Measurements from ENCODE around the gene CYP2C8.
"Not testable (repeated sequence)": the region's sequence is repeated elsewhere in the genome, so short reads cannot be mapped to it uniquely, and the experiment has no call there.

CYP2C8 gene

DNA sequence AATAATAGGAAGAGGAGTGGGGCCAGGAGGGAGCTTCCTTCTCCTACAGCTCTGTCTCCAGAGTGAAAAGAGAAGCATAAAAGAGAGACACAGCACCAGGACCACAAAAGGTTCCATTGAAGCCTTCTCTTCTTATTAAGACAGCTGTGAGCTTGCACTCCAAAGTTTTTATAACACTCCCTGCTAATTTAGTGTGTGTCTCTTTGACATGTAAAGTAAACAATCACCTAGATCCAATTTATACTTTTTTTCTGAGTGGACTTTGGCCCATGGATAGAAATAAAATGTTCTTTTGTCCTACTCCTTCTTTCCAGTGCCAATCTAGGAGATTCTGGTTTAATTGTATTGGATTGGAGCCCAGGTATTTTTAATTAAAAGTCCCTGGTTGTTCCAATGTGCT, at the start of gene CYP2C8:
Gene CYP2C8, minus strand, starts transcription at position 212 of the 400 bp plus-strand sequence. Its CDS starts 95 bp downstream, at position 117.
- DNase-seq (ENCODE audit: low spot score): no peak

DNA sequence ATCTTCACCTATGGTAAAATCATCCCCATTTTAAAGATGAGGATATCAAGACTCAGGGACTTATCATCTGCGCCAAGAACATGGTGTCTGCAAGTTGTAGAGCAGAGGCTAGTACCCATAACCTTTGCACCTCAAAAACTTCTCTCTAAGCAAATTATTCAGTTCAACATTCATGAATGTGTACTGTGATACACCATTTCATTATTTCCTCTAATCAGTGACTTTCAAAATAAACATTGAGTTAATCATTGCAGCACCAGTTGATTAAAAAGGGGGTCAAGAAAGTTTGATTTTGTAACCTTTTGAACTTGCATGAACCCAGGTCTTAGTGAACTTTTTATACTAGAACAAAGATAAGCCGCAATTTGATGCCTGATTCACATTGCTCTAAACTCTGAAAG, 47.6 kb upstream of the CYP2C8 start:
- no peak for DNase-seq (ENCODE audit: low spot score)

DNA sequence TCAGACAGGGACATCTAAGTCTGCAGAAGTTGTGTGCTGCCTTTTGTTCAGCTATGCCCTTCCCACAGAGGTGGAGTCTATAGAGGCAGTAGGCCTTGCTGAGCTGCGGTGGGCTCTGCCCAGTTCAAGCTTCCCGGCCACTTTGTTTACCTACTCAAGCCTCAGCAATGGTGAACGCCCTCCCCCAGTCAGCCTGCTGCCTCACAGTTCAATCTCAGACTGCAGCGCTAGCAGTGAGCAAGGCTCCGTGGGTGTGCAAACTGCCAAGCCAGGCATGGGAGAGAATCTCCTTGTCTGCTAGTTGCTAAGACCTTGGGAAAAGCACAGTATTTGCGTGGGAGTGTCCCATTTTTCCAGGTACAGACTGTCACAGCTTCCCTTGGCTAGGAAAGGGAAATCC, 41.5 kb upstream of the CYP2C8 start:
- DNase-seq (ENCODE audit: low spot score): not testable (repeated sequence)

DNA sequence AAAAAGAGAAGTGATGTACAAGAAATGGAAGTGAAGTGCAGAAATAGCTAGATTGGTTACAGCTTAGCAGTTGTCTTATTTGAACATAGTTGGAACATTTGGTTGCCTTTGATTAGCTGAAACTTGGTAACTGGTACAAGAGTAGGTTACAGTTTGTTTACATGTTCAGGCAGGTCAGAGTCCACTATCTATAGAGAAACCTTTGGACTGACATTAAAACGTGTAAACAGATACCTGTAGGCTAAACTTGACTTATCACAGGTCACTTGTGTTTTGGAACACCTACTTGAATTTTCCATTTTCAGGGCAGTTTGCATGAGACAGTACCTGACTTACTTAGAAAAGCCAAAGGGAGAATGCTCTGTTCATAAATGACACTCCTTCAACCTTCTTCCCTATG, 28.5 kb upstream of the CYP2C8 start:
- no peak for DNase-seq (ENCODE audit: low spot score)

DNA sequence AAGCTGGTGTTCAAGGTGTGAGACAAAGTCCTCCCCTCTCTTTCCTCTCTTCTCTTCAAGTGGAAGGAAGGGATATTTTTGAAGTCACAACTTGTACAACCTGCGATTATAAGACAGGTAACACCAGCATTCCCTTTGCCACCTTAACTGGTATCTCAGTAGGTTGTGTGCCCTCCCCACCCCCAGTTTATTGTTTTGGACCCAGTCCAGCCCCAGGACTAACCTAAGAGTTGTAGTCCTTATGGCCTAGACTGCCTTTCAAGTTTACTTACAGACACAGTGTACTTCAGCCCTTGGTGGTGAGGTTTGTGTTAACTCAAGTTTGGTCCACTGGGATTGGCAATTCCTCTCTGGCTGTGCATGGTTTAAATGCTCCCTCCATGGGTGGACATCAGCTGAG, 26.8 kb upstream of the CYP2C8 start:
- DNase-seq (ENCODE audit: low spot score): no peak

DNA sequence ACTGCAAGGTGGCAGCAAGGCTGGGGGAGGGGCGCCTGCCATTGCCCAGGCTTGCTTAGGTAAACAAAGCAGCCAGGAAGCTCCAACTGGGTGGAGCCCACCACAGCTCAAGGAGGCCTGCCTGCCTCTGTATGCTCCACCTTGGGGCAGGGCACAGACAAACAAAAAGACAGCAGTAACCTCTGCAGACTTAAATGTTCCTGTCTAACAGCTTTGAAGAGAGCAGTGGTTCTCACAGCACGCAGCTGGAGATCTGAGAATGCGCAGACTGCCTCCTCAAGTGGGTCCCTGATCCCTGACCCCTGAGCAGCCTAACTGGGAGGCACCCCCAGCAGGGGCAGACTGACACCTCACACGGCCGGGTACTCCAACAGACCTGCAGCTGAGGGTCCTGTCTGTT, 10.3 kb upstream of the CYP2C8 start:
- DNase-seq (ENCODE audit: low spot score): not testable (repeated sequence)

DNA sequence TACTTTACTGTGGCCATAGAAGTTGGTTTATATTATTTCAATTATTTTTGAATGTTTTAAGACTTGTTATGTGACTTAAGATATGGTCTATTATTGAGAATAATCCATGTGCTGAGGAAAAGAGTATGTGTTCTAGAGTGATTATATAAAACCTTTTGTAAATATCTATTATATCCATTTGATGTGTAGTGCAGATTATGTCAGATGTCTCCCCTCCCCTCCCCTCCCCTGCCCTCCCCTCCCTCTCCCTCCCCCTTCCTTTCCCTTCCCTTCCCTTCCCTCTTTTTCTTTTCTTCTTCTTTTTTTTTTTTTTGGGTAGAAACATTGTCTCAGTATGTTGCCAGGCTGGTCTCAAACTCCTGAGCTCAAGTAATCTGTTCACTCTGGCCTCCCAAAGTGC, 8.3 kb upstream of the CYP2C8 start:
- DNase-seq (ENCODE audit: low spot score): no peak

DNA sequence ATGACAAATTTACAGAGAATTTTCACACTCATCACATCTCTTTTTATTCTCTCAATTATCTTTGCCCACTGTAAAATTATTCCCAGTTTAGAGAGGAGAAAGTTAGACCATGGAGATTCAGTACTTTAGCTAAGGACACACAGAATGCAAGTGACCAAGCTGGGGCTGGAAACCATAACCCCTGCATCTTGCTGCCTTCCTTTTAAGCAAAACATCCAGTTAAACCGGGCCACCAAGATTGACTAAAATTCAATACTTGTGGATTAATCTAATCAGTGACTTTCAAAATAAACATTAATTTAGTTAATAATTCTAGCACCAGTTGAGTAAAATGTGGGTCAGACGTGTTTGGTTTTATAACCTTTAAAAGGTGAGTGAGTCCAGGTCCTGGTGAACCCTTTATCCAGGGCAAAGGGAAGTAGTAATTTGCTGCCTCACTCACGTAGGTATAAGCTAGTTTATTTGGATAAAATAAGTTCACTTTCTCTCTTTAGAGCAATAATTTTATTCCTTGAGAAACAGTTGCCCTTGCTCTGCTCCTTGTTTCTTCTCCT, 1.9 kb upstream of the CYP2C8 start:
- DNase-seq (ENCODE audit: low spot score): no peak

DNA sequence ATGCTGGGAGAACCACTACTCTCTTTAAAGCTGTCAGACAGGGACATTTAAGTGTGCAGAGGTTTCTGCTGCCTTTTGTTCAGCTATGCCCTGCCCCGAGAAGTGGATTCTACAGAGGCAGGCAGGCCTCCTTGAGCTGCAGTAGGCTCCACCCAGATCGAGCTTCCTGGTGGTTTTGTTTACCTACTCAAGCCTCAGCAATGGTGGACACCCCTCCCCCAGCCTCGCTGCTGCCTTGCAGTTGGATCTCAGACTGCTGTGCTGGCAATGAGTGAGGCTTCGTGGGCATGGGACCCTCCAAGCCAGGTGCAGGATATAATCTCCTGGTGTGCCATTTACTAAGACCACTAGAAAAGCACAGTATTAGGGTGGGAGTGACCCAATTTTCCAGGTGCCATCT, 5.2 kb downstream of the CYP2C8 start:
- DNase-seq (ENCODE audit: low spot score): not testable (repeated sequence)

DNA sequence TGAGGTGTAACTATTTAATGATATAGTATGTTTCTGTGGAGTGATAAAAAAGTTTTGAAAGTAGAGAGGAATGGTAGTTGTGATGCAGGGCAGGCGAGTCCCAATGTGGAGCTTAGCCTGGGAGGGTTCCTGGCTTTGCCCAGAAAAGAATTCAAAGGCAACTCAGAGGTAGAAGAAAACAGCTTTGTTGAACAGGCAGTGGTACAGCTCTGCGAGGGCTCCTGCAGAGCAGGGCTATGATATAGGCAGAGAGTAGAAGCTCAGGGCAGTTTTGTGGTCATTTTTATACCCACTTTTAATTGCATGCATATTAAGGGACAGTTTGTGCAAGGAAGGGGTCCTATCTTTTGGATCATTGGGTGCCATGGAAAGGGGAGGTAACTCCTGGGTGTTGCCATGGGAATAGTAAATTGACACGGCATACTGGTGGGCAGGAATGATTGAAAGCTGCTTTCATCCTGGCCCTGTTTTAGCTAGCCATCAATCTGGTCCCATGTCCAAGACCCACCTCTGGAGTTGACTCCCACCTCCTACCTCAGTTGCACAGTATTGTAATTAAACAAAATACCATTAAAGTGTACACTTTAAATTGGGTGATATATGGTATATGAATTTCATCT, 12.4 kb downstream of the CYP2C8 start:
- DNase-seq (ENCODE audit: low spot score): no peak

DNA sequence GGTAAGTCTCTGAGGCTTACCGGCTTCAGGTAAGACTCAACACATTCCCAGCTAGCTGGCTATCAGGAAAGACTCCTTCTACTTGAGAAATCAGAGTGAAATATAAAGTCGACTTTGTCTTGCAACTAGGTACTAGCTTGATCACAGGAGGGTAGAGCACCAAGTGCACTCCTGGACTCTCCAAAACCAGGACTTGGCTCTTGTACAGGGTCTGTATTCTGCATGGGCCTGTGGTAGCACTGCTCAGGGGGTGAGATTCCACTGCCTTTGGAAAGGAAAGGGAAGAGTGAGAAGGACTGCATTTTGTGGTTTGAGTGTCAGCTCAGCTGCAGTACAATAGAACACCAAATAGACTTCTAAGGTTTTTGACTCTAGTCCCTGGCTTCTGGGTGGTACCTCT, 19.4 kb downstream of the CYP2C8 start:
- DNase-seq (ENCODE audit: low spot score): no peak

DNA sequence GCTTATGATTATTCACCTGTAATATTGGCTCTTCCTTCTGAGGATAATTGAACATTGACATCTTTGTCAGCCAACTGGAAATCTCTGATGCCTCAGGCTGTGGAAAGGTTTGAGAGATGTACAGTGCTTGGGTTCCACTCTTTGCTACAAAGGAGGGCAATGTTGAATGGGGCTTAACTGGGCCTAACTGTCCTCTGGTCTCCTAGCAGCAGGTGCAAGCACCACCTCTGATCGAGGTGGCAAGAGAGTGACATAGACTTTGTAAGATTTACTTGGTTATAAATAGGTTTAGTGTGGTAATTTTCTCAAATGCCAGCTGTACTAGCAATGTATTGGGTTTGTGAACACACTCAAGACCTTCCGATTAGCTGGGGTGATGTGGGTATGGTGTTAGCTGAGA, 21.1 kb downstream of the CYP2C8 start:
- no peak for DNase-seq (ENCODE audit: low spot score)

DNA sequence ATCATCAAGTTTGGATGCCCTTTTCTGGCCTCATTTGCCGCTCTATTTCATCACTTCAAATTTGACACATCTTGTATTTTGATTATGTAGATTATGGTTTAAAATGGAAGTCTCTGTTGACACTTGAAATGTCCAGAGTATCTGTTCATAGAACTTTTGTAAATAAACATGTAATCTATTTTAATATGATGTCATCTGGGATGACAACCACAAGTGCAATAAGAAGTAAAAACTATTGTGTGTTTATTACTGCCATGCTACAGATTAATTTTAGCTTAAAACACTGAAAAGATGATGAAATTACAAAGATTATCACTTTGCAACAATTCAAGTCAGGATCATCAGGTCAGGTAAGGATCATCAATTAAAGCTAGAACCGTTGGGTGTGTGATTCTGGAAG, 30.0 kb downstream of the CYP2C8 start:
- no peak for DNase-seq (ENCODE audit: low spot score)

DNA sequence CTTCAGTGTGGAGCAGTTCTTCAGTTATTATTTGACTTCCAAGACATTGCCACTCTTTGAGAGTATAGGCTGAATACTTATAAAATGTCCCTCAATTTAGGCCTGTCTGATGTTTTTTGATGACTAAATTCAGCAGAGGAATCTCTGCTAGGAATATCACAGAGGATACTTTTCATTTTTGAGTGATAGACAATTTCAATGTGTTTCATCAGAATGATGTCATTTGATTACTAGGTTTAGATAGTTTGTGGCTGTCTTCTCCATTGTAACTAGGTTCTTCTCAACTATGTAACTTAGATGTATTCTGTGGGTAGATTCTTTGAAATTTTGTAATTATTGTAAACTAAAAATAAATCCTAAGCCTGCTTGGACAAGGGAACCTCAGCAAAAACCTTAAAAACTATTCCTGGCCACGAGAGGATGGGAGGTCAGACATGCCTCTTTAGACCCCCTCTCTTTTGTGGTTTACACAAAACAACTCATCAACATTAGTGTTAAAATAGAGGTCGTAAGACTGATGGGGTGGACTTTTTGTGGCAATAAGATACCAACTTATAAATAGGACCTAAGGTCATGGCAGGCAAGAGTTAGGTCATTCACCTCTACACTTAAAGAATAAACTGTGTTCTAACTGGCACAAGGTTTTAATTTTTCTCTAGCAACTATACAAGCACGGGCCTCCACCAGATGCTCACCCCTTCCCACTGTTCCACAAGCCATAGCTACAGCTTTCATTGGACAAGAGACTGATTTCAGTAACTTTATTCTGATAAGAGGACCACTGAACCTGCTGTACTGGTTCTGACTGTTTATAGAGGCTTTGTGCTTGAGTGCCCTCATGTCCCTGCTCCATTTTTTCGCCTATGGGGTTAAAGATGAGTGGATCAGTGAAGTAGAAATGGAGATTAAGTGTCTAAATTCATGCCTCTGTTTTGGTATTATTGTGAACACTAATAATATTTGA, 33.7 kb downstream of the CYP2C8 start:
- no peak for DNase-seq (ENCODE audit: low spot score)

DNA sequence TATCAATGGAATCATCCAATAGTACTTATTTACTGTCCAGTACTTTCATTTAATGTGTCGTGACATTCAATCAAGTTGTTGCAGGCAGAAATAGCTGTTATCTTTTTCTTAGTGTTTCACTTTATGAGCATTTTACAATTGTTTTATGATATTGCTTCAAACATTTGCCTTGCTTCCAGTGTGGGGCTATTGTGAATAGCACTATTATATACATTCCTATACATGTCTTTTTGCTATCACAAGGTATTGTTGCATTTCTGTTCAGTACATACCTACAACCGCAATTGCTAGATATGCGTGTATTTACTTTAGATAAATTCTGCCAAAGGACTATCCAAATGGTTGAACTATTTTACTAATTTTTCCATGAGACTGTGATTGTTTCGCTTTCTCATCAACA, 34.9 kb downstream of the CYP2C8 start:
- DNase-seq (ENCODE audit: low spot score): no peak

DNA sequence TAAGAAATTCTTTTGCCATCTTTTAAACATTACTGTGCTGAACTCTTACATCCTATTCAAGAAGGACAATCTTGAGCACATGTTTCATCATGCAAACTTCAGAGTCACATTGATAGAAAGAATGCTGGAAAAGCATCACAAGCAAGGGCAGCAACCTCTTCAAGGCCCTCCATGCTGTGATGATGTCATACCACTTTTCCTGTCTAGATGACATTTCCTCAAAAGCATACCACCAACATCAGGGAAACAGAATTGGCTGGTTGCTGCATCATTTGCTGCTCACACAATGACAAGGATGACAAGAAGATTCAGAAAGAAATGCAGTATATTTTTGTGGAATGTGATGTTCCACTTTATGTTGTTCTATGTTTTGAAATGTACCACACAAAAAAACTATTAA, 37.6 kb downstream of the CYP2C8 start:
- no peak for DNase-seq (ENCODE audit: low spot score)

DNA sequence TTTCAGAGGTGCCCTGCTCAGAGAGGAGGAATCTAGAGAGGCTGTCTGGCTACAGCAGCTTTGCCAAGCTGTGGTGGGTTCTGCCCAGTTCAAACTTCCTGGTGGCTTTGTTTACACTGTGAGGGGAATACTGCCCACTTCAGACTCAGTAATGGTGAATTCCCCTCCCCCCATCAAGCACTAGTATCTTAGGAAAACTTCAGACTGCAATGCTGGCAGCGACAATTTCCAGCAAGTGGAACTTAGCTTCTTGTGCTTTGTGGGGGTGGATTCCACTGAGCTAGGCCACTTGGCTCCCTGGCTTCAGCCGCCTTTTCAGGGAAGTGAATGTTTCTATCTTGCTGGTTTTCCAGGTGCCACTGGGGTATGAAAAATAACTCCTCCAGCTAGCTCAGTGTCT, 42.8 kb downstream of the CYP2C8 start:
- no peak for DNase-seq (ENCODE audit: low spot score)

DNA sequence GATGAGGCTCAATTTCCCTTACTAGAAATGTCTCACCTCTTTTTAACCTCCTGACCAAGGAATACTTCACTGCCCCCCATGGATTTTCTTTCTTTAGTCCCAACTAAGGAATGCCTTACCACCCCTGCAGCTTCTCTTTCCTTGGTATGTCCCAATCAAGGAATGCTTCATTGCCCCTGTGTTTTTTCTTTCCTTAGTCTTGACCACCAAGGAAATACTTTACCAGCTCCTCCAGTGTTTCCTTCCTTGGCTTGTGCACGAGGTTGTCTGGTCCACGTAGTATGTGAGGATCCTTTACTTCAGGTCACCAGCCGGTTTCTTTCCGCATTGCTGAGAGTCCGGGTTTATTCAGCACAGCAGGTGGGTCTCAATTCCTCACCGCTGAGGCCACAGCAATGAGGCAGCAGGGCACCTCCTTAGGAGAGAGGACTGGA, 71.5 kb downstream of the CYP2C8 start:
- DNase-seq (ENCODE audit: low spot score): no peak

DNA sequence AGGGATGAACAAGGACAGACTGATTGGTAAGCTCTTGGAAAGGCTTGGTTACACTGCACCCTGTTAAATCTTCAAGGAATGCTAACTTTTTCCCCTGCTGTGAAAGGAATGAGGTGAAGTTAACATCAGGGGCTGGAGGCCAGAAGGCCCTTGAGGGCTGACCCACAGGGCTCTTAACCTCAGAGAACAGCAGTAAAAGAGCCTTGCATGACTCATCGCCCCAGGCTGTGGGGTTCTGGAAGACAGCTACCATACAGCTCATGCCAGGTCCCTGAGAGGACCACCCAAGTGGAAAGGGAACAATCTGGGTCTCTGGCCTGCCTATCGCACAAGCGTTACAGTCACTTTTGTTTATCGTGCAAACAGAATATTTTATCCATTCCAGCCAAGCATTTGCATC, 76.5 kb downstream of the CYP2C8 start:
- no peak for DNase-seq (ENCODE audit: low spot score)

DNA sequence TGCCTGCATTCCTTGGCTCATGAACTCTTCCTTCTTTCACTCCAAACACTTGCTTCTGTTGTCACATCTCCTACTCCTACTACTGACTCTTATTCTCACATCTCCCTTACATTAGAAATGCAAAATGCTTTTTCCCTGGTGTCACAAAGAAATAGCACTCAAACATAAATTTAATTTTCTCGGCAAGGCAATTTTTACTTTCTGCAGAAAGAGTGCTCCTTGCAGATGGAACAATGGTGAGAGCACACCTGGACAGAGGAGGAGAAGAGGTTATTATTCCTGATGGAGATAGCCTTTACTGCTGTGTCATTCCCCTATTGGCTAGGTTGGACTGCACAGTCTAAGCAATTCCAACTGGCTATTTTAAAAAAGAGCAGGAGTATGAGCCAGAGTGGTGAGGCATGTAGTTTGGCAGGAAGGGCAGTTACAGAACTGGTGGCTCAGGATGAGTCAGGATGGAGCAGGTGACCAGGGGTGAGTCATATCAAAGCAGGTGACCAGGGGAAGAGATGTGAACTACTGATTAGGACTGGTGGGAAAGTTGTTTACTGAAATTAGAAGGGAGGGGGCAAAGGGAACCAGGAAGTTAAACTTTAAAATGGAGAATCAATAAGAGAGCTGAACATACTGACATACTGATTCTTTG, 77.9 kb downstream of the CYP2C8 start:
- no peak for DNase-seq (ENCODE audit: low spot score)

DNA sequence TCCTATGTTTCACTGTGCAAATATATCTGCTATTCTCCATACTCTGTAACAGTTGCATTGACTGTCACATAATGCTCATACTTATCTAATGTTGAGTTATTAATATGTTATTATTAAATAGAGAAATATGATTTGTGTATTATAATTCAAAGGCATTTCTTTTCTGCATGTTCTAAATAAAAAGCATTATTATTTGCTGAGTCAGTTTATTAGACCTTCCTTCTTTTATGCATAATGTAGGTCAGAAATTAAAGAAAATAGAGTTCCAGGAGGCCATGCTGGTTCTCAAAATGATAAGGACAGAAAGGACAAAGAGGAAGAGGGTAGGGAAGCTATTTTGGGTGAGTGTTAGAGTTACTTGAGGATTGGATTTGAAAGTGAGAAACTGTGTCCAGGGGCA, 80.1 kb downstream of the CYP2C8 start:
- no peak for DNase-seq (ENCODE audit: low spot score)
